ENCODE data around the gene AGRP.

AGRP gene

GRCh38 chr16:67445913-67446907 lies 37.1 kb downstream of the AGRP start:
- no peak for DNase-seq (ENCODE audit: low read depth)

GRCh38 chr16:67445441-67445912 lies 37.9 kb downstream of the AGRP start:
- DNase-seq (ENCODE audit: low read depth) = no peak

- DNase-seq (ENCODE audit: low read depth) = no peak
These were observed 38.3 kb downstream of the AGRP start for GRCh38 chr16:67445126-67445426.

GRCh38 chr16:67444259-67445125 lies 38.9 kb downstream of the AGRP start:
- no peak for DNase-seq (ENCODE audit: low read depth)

GRCh38 chr16:67443265-67443664 lies 40.1 kb downstream of the AGRP start:
- DNase-seq (ENCODE audit: low read depth) = no peak

GRCh38 chr16:67442581-67443255 lies 40.6 kb downstream of the AGRP start:
- no peak for DNase-seq (ENCODE audit: low read depth)

- no peak for DNase-seq (ENCODE audit: low read depth)
These were observed 41.4 kb downstream of the AGRP start for GRCh38 chr16:67441907-67442306.

GRCh38 chr16:67441271-67441753 lies 42.0 kb downstream of the AGRP start:
- DNase-seq (ENCODE audit: low read depth) = no peak

- no peak for DNase-seq (ENCODE audit: low read depth)
These were observed 44.4 kb downstream of the AGRP start for GRCh38 chr16:67438824-67439393.

GRCh38 chr16:67438098-67438791 lies 45.1 kb downstream of the AGRP start:
- DNase-seq (ENCODE audit: low read depth) = no peak

GRCh38 chr16:67437513-67437912 lies 45.8 kb downstream of the AGRP start:
- no peak for DNase-seq (ENCODE audit: low read depth)

- DNase-seq (ENCODE audit: low read depth) = no peak
These were observed 46.6 kb downstream of the AGRP start for GRCh38 chr16:67436640-67437193.

GRCh38 chr16:67435758-67436164 lies 47.6 kb downstream of the AGRP start:
- no peak for DNase-seq (ENCODE audit: low read depth)

GRCh38 chr16:67433131-67433719 lies 50.1 kb downstream of the AGRP start:
- no peak for DNase-seq (ENCODE audit: low read depth)
